AG08396 (cell line): ENCODE measurements around the gene ANKDD1B.

Source experiments
- DNase-seq: peaks from one replicate; pipeline ENCODE4 v3.0.0; 2012; ENCODE audit warnings: low spot score, mixed read lengths

ANKDD1B gene

DNA sequence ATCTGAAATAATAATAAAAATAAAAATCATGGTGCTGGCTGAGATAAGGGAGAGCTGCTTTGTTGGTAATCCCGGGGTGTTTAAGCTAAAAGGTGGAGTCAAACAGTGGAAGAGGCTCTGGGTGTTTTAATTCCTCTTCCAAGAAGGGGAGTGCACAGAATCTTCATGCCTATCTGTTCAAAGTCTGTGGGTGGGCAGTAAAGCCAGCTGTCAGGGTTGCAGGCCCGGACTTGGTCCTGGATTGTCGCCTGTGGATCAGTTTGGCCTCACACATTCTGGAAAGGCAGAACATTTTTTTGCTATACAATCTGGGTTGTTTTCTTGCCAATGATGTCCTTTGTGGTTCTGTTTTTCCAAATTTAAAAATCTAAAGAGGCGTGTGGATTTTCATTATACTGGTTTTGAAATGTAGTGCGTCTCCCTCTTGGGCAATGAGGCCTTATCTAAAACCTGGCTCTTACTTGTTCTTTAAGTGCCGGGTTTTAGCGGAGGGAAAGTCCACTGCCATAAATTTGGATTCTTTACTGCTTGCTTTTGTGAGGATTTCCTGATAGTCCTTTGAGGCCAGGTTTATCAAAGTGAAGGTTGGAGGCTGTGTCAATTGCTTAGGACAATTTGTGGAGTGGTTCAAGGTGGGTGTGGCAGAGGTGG, 5.8 kb downstream of the ANKDD1B start:
- DNase-seq = no peak

DNA sequence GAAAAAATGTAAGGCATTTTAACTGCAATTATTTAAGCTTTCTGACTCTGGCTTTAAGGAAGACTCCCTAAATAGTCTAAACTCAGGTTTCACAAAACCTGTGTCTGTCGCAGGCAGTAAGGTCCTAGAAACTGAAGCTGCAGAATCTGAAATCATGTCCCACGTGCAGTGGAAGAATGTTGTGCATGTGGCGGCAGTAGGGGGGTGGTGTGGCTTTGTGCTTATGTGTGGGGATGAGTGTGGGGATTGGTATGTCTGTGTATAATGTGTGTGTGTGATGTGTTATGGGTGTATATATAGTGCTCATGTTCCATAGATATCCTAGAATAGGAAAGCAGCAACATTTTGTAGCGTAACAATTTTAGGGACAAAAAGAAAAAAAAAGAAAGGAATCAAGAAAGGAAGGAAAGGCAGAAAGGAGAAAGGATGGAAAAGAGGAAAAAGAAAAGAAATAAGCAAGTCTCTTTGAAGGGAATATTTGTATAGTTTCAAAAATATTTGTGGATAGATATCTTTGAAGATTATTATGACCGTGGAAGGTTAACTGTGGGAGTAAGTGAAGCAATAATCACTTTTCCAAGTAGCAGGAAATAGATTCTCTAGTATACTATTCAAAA, 6.6 kb downstream of the ANKDD1B start:
- DNase-seq = peak; percentile 63

DNA sequence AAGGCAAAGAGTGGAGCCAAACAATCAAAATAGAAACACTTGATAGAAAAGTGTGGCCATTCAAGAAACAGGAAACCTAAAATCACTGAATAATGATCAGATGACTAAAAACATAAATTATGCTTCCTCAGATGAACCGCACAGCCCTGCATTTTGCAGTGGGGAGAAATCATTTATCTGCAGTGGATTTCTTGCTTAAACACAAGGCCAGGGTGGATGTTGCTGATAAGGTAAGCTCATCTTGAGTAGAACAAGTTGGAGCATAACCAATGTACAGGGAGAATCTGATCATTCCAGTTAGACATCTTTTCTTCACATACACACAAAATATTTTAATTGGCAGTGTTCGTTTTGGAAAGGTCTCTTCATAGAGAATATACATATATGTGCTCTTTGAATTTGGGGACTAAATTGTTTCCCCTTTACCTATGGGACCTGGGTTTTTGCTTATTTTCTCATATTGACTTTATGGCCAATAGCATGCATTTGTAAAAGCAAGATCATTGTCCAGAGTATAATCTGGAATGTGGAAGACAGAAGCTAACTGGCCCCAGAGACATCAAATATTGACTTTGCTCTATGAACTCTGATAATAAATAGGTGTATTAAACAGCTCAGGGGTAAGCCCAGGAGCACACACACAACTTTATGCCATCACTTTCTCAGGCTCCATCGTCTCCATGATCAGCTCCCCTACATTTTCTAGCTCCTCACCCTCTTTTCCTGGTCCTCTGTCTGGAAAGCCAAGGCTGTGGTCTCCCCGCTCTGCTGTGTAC, 9.1 kb downstream of the ANKDD1B start:
- no peak for DNase-seq

DNA sequence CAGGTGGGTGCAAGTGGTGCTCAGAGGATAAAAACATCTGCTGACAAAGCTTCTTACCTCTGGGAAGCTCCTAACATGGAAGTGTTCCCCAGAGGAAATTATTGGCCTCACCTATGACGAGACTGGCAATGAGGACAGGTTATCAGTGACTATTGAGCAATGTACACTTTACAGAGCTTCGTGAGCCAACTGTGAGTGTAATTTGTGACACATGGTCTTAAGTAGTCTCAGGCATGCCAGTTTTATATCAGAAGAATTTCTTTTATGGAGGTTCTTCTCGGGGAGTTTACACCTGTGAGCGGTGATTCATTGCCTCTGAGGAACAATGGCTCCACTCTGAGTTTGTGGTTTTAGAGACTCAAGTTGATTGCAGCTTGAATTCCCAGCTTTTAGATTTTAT, 11.3 kb downstream of the ANKDD1B start:
- DNase-seq = no peak

DNA sequence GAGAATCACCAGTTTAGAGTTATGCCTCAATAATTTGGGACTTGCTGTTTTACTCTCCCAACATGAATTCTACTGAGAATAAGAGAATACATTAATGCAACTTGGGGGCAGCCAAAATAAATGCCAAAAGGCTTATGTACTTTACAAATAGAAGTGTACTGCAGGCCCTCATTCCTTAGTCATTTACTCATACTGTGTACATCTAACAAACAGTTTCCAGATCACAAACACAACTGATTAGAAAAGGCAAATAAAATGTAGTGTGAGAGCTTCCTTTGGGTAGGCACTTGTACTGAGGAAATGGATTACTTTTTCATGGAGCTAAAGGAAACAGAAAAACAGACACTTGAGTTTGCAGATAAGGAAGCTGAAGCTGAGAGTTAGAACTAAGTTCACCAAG, 12.6 kb downstream of the ANKDD1B start:
- DNase-seq = no peak

DNA sequence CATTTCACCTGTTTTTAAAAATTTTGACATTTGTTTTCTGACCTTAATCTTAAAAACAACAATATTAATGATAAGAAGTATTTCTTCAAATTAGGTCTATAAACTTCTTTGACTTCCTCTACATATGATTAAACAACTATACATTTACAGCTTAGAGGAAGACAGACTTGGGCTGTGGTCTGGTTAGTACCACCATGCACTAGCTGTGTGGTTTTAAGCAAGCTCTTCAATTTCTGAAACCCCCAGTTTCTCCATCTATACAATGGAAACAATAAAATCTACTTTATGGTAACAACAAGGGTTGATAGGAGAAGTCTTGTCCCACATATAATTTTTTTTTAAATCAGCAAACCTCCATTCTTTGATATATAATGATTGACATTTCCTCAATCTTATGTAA, 15.7 kb downstream of the ANKDD1B start:
- no peak for DNase-seq

DNA sequence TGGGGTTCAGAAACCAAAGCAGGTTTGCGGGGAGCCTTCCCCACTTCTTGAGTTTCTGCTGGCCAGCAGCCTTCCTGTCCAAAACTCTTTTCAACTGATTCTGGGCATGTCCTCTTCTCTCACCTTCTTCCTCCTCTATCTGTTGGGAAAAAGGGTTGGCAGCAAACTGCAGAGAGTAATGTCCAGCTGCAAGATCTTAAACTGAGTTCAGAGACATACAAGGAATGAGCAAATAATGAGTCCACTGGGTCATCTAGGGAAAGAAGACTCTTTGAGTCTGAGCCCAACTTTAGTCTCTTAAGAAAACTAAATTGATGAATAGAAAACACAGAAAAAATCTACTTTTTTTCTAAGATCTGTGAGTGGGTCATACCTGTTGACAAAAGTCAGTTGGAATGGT, 16.5 kb downstream of the ANKDD1B start:
- DNase-seq = no peak

DNA sequence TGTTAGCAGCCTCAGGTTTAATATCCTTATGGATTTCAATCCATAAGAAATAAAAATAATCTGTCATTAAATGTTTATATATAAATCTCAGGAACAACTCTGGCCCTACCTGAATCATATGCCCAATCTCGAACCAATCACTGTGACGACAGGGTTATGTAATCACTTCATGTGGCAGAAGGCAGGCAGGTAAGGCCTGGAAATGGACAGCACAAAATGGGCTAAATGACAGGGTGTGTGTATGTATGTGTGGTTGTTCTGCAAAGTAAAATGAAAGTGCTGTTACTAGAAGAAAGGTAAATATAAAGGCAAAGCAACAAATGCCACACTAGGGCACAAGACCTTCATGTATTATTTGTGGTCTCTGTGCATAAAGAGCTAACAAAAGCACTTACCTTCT, 19.6 kb downstream of the ANKDD1B start:
- DNase-seq = no peak

DNA sequence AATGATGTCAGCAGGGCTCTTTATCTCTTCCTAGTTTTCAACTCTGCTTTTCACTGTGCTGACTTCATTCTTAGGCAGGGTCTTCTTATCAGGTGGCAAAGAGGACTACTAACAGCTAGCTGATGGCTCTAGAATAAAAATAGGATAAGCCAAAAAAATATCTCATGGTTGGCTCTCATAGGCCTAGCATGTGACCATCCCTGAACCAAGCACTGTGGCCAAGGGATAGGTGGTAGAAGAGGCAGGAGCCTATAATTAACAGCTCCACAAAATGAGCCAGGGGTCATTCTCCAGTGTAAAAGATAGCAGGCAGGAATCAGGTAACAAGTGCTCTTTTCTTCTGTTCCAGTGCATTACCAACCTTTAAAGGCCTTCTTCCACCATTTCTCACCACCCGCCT, 21.1 kb downstream of the ANKDD1B start:
- DNase-seq = no peak

DNA sequence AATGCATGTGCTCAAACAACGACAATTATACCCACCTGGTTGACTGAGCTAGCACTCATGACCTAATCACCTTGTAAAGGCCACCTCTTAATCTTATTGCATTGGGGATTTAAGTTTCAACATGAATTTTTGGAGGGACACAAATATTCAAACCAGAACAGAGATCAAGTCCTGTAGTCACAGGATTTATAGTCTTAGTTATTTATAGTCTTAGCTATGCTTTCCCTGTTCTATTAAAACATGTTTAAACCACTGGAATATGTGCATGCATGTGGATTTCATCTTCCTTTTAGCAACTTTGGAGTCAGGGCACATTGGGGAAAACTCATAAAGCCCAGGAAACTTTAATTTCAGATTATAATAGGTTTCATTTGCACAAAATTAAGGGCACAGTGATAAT, 26.7 kb downstream of the ANKDD1B start:
- no peak for DNase-seq

DNA sequence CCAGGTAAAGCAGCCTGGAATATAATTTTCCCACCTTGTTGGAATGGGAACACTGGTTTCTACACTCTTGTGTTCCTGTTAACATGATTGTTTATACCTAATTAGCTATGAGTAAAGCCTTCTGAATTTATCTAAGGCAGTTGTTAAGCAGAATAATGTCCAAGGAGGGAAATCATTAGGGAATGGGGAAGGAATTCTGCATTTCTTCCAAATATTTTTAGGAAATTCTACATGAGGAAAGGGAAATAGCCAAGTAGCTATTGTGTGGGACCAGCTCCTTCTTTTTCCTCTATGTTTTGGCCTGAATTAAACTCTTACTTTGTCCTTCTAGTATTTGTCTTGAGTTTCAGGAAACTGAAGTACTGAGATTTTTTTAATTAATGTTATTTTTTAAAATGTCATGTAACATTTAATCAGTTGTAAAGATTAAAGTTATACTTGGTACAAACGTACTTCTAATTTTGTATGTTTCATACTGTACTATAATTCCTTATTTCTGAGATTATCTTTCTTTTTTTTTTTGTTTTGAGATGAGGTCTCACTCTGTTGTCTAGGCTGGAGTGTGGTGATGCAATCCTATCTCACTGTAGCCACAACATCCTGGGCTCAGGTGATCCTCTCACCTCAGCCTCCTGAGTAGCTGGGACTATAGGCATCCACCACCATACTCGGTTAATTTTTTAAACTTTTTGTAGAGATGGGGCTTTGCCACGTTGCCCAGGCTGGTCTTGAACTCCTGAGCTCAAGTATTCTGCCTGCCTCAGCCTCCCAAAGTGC, 28.5 kb downstream of the ANKDD1B start:
- DNase-seq = no peak

DNA sequence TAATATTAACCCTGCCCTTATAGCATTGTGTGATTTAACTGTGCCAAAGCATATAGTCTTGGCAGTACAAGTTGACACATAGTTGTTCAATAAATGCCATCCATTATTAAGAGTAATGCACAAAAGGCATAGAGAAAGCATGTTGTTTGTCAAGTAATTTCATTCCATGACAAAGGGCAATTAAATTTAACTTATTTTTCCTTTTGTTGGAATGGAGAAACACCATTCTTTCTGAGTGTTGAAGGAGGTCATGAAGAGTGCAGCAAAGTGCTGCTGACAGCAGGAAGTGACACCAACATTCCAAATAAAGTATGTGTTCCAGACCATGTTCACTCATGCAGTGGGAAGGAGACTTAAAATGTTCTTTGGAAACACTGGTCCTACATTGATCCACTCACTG, 29.1 kb downstream of the ANKDD1B start:
- DNase-seq = peak; percentile 83

DNA sequence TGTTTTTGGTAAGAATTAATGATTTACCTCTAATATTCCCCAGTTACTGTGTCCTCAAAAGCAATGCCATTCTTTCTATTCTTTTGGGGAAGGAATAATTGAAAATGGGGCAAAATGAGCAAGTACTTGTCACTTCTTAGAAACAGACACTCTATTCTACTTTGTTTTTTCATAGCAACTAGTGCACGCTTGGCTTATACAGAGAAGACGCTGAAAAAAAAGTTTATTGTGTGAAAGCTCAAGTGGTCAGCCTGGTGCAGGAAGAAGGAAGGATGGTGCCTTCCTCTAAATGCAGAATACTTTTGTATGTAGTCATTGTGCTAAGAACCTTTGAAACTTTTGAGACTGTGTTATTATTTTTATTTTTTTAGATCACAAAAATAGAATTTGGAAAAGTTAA, 29.6 kb downstream of the ANKDD1B start:
- peak; percentile 26 for DNase-seq

DNA sequence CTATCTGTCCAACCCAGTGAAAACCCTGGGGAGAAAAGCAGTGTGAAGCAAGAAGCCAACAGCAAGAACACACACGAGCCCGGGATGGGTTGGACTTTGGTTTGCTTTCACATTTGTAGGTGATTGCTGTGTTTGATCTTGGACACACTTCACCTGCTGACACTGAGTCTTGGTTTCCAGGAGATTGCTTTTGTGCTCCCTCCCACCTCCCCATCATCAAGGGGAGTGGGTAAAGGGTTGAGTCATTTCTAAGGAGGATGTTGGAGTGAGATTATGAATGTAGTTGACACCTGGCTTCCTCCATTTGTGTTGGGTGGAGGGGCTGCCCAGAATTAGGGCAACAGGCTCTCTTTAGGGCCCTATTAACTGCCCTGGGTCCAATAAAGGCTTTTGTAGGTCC, 37.5 kb downstream of the ANKDD1B start:
- DNase-seq = no peak

DNA sequence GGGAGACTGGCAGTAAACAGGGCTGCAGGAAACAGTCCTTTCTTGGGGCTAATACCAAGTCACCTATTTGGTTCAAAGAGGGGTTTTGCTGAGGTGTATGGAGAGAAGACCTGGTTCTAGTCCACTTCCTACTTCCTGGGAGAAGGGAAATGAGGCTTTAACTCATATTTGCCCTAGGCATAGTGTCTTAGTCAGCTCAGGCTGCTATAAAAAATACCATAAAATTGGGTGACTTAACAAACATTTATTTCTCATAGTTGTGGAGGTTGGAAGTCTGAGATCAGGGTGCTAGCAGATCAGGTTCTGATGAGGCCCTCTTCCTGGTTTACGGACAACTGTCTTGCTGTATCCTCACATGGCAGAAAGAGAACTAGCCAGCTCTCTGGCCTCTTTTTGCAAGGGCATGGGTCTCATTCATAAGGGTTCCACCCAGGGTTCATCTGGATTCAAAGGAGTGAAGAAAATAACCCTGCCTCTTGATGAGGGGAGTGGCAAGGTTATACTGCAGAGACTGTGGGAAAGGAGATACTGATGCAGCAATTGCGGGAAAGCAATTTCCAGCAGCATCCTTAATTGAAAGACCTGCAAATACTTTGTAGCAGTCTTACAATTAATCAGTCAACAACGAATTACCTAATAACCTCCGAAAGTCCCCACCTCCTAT, 40.5 kb downstream of the ANKDD1B start:
- DNase-seq = no peak

DNA sequence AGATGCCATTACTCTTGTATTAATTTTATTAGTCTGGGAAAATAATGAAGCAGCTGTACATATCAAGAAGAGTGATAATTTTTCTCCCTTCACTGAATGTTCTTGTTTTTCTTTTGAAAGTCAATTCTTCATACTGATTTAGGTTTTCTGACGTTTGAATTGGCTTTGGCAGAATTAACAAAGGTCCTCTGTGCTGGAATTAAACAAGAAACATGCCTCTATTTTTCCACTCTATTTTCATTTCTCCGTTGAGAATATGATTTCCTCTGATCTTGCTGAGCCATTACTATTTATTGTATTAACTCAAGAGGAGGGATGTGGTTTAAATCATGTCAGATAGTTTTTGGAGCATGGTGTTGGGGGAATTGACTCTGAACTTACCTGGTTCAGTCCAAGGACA, 42.3 kb downstream of the ANKDD1B start:
- no peak for DNase-seq

DNA sequence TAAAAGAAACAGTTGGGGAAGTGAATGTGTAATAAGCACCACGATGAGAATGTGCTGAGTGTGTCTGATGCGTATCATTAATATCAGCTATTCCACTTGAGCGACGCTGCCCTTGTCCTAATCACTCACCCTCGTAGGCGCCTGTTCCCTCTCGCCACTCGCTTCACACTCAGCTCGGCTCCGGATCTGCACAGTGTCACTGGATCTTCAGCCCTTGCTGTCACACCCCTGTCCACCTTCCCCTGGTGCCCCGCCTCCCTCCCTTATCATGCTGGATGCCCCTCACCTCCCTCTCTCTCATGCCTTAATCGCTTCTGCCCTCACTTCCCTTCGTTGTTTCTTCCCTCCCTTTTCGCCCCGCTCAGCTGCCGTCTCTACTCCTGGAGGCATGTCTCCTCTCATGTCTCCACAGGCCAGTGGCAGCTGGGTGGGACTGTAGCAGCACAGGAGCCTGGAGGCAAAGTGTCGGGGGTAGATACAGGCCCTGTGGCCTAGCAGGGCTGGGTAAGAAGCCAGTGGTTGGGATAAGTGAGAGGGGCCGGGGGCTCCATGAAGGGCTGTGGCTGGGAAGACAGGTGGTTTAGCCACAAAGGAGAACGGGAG, 43.5 kb downstream of the ANKDD1B start:
- DNase-seq = no peak

DNA sequence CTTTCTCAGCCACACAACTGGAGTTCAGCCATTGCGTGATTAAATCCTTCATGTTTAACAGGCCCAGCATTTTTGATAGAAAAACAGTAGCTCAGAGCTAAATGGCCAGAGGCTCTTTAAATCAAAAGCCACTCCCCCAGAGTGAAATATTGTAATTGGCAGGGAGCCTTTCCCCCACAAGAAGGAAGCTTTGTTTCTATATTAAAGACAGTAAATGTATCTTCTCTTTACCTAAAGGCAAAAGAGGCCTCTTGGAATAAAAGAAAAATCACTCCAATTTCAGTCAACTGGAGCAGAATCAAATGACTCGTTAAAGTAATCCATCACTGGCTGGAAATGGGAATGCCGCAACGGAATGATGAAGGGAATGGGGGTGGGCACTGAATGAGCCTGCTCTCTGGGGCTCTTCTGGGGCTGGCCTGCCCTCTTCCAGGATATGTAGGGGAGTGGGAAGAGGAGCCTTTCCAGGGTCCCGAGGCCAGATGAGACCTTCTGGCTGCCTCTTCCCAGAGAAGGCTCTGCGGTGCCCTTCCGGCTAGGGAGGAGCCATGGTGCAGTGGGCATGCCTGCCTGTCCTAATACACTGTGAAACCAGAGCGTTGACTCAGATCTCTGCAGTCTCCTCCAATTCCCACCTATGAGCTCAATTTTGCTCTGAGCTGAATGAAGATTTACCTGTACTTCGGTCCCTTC, 45.2 kb downstream of the ANKDD1B start:
- DNase-seq = peak; percentile 63

DNA sequence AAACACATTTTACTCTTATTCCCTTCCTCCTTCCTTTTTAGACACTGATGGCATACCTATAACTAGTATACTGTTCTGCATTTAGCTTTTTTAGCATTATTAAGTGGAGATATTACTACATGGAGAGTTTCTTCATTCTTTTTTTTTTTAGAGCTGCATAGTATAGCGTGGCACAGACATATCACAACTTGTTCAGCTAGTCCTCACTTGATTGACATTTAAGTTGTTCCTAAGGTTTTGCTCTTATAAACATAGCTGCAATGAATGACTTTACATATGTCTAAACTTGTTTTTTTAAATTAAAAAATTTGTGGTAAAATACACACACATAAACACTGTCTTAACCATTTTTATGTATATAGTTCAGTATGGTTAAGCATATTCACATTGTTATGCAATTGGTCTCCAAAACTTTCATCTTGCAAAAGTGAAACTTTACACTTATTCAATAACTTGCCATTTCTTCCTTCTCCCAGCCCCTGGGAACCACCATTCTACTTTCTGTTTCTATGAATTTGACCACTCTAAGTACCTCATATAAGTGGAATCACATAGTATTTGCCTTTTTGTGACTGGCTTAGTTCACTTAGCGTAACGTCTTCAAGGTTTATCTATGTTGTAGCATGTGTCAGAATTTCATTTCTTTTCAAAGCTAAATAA, 48.7 kb downstream of the ANKDD1B start:
- no peak for DNase-seq

DNA sequence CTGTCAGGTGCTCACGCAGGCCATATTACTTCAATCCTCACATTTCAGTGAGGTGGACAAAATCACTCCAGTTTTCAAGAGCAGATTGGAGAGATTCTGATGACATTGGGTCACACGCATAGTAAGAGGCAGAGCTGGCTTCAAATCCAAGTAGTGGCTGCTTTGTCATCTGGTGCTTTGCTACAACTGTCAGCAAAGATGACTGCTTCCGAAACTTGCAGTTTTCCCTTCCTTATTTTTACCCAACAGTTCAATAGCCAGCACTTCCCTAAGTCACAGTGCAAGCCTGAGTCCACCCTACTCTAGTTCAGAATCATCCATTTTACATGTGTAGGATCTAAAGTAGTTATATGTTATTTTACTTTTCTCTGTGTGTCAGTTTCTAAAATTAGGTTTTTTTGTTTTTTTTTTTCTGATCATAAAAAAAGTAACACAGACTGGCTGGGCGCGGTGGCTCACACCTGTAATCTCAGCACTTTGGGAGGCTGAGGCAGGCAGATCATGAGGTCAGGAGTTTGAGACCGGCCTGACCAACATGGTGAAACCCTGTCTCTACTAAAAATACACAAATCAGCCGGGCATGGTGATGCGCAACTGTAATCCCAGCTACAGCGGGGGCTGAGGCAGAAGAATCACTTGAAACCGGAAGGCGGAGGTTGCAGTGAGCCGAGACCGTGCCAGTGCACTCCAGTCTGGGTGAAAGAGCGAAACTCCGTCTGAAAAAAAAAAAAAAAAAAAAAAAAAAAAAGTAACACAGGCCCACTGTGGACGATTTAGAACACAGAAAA, 49.6 kb downstream of the ANKDD1B start:
- DNase-seq = no peak
